HFF-Myc (cell line): ENCODE results near the gene PDE4D.
"Not testable (repeated sequence)": the region's sequence is repeated elsewhere in the genome, so short reads cannot be mapped to it uniquely, and the experiment has no call there.

ENCODE experiments used
- DNase-seq: peaks from one replicate; pipeline ENCODE4 v3.0.0-alpha.2; 2011; ENCODE audit warnings: low read depth; ENCODE audit errors: extremely low read depth
- H3K4me3 ChIP-seq: replicated peaks from 2 replicates; pipeline ENCODE4 v1.5.1; 2011; ENCODE audit warnings: low read depth, mild to moderate bottlenecking, control low read depth, low read length
- TF ChIP-seq, protein P1 (sequence below): IDR thresholded peaks from 2 replicates; pipeline ENCODE4 v1.5.1; 2012; ENCODE audit warnings: mild to moderate bottlenecking, low read depth, low read length, control low read depth; ENCODE audit errors: missing control alignments

The PDE4D gene

DNA sequence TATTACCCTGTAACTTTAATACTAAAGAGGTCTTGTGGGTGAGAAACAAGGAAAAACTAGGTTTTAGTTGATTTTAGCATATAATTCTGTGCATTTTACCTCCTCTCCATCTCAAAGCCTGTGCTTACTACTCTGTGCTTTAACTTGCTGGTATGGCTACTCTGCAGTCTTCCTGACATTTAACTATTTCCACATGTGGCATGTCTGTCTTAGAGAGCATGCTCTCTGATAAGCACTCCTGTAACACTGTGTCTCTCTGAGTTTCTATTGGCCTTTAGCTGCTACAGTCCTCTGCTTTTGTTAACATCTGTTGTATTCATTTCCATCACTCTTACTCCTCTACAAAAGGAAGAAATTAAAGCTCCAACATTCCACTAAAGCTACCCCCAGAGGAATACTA, 892.4 kb downstream of the PDE4D start:
- H3K4me3 ChIP-seq, result no peak overlapping the region
- peak; percentile 44 for DNase-seq
- TF ChIP-seq, protein P1, sequence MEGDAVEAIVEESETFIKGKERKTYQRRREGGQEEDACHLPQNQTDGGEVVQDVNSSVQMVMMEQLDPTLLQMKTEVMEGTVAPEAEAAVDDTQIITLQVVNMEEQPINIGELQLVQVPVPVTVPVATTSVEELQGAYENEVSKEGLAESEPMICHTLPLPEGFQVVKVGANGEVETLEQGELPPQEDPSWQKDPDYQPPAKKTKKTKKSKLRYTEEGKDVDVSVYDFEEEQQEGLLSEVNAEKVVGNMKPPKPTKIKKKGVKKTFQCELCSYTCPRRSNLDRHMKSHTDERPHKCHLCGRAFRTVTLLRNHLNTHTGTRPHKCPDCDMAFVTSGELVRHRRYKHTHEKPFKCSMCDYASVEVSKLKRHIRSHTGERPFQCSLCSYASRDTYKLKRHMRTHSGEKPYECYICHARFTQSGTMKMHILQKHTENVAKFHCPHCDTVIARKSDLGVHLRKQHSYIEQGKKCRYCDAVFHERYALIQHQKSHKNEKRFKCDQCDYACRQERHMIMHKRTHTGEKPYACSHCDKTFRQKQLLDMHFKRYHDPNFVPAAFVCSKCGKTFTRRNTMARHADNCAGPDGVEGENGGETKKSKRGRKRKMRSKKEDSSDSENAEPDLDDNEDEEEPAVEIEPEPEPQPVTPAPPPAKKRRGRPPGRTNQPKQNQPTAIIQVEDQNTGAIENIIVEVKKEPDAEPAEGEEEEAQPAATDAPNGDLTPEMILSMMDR, result no peak

DNA sequence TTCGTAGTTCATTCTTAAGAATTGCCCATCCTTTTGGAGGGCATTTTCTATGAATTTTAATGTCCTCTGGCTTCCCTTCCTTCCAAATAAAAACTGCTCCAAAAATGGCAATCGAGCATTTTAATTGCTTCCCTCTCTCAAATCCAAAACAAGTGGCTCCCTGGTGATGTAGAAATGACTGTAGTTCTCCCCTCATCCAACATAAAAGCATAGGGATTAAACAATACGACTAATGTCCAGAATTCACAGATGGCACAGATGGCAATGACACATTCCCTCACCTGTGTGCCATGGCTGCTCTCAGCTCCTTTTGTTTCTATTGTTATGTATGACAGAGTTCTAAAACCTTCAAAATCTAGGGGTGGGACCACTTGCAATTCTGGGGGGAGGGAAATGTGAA, 893.3 kb downstream of the PDE4D start:
- no peak overlapping the region for H3K4me3 ChIP-seq
- TF ChIP-seq, protein P1, result no peak
- no peak for DNase-seq

- DNase-seq, result no peak
- H3K4me3 ChIP-seq, result no peak overlapping the region
- TF ChIP-seq, protein P1, result no peak
Measured at GRCh38 chr5:58999804-59000203, 893.7 kb downstream of the PDE4D start.

DNA sequence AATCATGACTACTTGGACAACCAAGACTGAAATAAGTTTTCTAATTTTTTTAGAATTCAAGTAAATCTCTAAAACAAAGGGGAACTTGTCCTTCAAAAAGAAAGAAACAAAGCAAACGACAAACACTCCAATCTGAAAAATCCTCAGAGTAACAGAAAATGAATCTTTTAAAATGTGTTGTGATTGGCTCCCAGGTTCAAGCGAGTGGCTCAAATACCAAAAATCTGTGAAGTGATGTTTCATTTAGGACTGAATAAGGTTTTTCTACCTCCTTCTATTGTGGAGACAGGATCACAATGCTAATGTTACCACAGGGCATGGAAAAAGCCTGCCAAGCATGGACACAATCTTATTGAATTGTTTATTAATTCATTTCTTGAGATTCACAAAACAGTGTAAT, 895.0 kb downstream of the PDE4D start:
- H3K4me3 ChIP-seq, result no peak overlapping the region
- TF ChIP-seq, protein P1, result no peak
- DNase-seq, result no peak

GRCh38 chr5:58995779-58996178, 897.7 kb downstream of the PDE4D start:
- DNase-seq, H3K4me3 ChIP-seq: not testable (repeated sequence)

- TF ChIP-seq, protein P1, result no peak
- H3K4me3 ChIP-seq, result no peak overlapping the region
- no peak for DNase-seq
Measured at GRCh38 chr5:58993461-58993860, 900.1 kb downstream of the PDE4D start.

DNA sequence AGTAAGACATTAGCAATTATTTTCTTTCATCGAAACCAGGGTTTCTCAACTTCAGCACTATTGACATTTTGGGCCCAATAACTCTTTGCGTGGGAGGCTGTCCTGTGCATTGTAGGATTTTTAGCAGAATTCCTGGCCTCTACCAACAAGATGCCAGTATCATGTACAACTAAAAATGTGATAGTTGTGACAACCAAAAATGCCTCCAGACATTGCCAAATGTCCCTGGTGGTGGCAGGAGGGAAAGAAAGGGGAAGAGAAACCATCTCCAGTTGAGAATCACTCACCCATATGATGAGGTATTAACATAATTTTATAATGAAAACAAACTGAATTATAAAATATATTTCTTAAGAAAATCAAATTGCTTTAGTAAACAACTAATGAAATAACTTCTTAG, 904.6 kb downstream of the PDE4D start:
- DNase-seq, result no peak
- H3K4me3 ChIP-seq, result no peak overlapping the region
- TF ChIP-seq, protein P1, result no peak
